ENCODE results near the gene ARID1B.

- no peak for TF ChIP-seq POLR2A (IDR thresholded peaks at IDR 0.05; ENCODE audit: low read depth, low read length)
- no peak for TF ChIP-seq CTCF (conservative IDR thresholded peaks at IDR 0.05; ENCODE audit: low read depth, low read length)
- TF ChIP-seq BHLHE40 (IDR thresholded peaks at IDR 0.05; ENCODE audit: low read depth, low read length) = no peak
- no peak for TF ChIP-seq RFX5 (IDR thresholded peaks at IDR 0.05; ENCODE audit: low read depth, low read length)
Observed at GRCh38 chr6:156961282-156961892, 184.2 kb downstream of the ARID1B start.

Measured in IMR-90 (cell line).